Smooth muscle cell of the brain vasculature (primary cell): ENCODE results near the gene FARP1.

Experiments
- DNase-seq: peaks from one replicate; pipeline ENCODE4 v3.0.0-alpha.2; 2012; ENCODE audit warnings: low read depth, low spot score

FARP1 gene

DNA sequence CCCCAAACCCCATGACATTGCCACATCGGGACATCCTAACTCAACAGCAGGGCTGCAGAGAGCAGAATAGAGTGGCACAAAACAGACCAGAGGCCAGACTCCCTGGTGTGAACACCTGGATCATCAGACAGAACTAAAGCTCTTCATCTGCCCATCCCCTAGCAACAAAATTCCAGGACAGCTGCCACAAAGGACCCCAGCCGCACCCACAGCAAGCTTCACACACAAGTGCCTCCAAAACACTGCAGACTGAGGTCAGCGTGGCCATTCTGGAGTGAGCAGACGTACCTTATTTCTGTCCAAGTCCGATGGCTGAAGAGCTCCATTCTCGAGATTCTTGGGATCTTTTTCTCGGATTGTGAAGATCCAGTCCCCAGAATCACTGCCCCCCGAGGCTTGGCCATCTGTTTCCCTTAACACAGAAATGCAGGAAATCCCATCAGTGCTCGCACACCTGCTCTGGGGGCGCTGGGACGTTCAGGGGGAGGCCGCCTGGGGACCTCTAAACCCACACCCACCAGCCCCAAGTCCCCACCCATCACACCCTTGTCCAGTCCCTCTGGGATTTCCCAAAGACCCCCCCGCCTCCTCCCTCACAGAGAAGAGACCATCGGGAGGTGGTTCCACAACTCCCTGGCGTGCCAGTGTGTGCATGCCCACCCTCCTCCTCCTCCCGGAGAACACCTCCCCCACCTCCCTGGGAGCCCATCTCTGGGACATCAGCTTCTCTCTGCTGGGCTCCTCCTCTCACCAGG lies 318.8 kb downstream of the FARP1 start:
- no peak for DNase-seq

DNA sequence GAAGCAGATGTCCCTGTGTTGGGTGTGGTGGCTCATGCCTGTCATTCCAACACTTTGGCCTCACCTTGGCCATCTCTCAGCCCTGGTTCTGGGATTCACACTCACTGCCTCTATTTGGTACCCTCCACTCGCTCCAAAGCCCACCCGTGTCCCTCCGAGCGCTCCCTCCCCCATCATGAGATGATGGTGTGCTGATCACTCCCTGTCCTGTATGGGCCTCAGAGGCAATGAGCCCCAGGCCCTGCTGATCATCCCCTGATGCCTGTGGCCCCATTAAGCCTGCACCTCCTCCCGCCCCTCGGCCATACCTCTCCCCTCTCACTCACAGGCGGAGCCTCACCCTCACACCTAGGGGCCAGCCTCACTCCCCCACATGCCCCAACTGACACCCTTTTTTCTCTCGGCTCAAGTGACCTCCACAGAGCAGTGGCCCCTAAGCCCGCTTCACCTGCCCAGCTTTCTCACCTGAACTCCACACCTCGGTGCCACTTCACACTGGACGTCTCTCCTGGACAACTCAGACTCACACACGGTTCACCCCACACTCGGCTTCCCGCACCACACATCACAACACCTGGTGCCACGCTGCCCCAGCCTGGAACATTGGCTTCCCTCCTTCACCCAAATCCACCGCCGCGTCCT lies 319.5 kb downstream of the FARP1 start:
- no peak for DNase-seq

DNA sequence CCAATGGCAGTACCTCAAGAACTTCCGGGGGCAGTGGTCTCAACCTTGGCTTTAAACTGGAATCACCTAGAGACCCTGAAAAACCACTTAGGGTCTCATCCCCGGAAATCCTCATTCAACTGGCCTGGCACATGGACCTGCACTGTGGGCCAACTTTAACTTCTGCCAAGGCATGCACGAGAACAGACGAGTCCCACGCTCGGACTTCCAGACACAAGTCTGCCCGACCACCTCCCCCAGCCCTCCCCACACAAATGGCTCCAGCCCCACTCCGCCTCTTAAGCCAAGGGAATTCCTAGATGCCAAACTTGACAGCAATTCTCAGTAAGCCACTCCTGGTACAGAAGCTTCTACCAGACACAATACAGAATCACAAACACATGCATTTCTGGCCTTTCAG lies 320.1 kb downstream of the FARP1 start:
- no peak for DNase-seq

GRCh38 chr13:98466634-98467236 lies 323.8 kb downstream of the FARP1 start:
- no peak for DNase-seq

DNA sequence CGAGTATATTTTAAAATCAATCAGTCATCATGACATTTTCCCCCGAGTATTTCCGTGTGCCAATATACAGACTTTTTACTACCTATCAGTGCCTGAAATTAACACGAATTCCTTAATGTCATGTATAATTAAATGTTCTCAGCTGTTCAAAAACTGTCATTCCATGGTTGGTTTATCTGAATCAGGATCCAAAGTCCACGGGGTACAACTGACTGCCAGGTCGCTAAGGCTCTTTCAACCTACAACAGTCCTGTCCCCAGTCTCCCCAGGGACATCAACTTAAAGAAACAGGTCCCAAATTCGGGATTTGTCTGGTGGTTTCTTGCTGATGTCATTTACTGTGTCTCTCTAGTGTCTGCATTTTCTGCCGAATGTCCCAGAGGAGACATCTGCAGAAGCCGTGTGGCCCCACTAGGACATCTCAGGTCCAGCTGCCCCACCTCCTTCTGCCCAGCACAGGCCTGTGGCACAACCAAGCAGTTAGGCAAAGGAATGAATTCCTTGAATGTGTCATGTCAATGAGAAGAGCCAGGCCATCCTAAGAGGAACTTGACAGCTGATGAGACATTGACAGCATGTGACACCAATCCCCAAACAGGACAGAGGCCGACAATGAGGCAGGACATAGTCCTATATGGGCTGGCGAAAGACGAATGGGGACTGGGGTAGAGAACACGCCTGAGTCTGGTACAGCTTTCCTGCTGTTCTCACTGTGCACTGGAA lies 324.5 kb downstream of the FARP1 start:
- DNase-seq, result no peak

DNA sequence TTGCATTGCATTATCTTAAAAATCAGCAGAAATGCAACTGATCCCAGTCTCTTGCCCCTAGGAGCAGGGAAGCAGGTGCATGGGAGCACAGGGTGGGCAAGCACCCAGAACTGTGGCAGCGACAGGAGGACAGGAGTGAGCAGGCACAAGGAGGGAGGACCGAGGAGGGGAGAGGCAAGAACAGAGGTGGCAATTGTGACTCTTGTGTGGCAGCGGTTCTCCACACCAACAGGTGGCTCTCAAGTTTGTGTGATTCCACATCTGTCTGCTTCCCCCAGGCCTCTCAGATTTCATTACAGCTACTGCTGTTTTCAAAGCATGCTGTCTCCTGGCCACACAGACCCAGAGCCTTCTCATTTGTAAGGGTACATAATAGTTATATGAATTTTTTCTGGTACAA lies 325.5 kb downstream of the FARP1 start:
- DNase-seq, result no peak

- no peak for DNase-seq
Measured at GRCh38 chr13:98468929-98469328, 326.0 kb downstream of the FARP1 start.

DNA sequence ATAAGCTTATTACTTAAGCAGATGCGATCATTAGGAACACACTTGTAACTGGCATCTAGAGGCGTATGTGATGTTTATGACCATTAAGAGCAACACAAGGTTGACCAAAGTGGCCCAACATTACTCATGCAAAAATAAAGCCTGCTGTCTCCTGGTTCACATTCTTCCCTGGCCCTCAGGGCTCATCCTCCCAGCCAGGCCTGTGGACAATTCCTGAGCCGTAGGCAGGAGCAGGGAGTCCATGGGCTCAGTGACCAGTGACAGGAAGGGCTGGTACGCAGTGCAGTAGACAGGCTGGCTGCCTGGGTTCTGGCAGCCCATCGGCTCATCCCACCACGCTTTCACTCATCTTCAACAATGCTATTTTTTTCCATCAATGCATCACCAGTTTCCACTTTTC lies 328.0 kb downstream of the FARP1 start:
- no peak for DNase-seq

DNA sequence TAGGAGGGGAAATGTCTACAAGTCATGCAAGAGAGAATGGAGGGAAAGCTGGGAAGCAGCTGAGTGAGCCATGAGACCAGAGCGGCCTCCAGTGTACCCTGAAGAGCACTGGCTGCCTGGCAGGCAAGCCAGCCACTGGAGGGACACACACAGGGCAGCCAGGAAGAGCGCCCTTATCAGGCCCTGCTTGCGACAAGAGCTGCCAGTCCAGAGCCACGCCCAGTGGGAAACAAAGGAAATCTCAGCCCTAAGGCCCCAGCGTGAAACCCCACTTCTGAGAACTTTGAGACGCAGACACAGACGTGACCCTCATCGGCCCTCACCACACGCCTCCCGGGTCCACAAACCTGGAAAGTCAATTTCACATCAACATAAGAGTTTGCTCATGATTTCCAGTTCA lies 329.0 kb downstream of the FARP1 start:
- DNase-seq, result no peak

DNA sequence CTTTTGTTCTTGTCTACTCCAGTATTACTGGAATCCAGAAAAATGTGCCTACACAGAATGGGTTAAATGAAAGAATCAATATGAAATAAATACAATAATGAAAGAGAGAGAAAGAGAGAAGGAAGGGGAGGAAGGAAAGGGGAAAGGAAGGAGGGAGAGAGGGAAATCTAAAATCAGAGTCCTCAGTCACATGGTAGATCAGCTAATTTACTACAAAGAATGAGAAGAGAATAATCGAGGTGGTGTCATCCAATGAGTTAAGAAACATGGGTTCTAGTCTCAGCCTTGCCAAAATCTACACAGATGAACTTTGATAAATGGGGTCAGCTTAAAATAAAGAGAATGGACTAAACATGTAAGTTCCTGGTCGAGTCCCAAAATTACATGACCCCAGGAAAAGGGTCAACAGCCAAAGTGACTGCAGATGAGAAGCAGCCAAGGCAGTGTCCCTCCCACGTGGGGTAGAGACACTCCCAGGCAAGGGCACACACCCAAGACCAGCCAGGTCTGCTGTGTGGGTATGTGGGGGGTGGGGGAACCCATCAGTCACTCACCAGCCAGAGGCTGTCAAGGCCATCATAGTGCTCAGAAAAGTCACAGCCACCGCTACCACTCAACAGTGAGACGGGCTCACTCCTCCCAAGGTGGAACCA lies 330.4 kb downstream of the FARP1 start:
- DNase-seq, result no peak

DNA sequence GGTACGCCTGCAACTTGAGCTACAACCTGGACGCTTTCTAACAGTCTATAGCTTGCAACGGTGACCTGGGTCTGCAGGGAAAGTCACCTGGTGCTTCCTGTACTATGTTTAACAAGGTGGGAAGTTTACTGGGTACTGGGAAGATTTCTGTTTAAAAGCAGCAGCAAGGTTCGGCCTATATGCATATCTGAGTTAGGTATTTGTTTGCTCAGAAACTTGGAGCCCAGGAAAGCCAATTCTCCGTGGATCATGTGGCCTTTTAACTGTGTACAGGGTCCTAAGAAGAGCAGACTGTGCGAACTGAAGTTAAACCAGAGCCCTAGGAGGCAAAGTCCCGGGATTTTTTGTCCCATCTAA lies 330.9 kb downstream of the FARP1 start:
- DNase-seq, result no peak

DNA sequence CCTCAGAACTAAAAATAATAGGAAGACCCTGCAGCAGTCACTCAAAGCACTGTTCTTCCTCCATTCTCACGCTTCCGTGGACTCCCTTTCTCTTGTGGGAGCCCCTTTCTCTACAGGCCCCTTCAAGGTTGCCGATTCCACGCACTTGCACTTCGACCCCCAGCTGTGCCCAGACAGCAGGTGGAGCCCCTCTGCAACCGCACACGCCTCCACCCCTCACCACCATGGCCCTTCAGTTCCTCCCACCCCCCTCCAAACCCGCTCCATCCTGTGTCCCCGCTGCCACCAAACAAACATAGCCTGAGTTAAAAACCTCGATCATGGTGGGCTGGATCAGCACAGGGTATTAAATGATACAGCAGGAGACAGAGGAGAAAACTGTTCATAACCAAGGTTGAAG lies 331.4 kb downstream of the FARP1 start:
- DNase-seq, result no peak

GRCh38 chr13:98474761-98475160 lies 331.9 kb downstream of the FARP1 start:
- DNase-seq, result no peak

GRCh38 chr13:98475522-98475921 lies 332.6 kb downstream of the FARP1 start:
- DNase-seq, result no peak

DNA sequence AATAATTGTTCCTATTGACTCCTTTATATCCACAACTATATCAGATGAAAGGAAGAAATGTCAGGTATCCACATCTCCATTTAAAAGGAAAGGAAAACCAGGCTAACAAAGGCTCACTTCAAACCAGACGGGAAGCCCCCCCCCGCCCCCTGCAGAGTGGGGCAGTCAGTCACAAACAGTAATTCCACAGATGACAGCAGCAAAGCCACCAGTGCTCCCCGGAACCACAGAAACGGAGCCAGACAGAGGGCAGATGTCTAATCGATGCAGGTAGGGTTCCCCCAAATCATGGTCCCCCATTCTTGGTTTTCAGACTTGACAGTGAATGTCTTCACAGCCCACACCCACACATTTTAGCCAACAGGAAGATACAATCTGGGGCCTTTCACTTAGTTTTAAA lies 333.2 kb downstream of the FARP1 start:
- DNase-seq, result no peak

GRCh38 chr13:98476538-98476966 lies 333.7 kb downstream of the FARP1 start:
- DNase-seq, result no peak

GRCh38 chr13:98478189-98479129 lies 335.6 kb downstream of the FARP1 start:
- no peak for DNase-seq

DNA sequence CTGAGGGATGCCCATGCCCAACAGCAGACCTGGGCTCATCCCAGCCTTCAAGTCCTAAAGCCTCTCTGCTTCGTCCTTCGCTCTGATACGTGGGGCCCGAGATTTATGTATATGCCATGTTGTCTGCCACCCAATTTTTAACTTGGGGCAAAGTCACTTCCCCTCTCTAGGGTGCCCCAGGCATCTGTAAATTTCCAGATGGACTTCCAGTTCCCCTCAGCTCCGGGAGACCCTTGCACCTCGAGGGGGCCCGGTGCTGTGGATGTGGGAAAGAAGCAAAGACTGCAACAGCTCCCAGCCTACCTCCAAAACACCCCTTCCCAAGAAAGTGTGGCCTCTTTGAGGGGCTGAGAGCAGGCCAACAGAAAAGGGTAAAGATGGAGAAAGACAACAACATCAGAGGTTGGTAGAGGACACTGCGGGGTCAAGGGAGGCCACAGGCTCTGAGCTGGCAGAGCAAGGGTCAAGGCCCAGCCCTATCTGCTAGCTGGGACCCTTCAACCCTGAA lies 336.7 kb downstream of the FARP1 start:
- no peak for DNase-seq

- DNase-seq, result no peak
Measured at GRCh38 chr13:98480915-98481877, 338.3 kb downstream of the FARP1 start.
